Stimulated activated CD4-positive, alpha-beta T cell treated with anti-CD3 and anti-CD28 coated beads, Interleukin-2, amount 100 ng/mL, for 24 hours (primary cell): ENCODE results near the gene PIM3.

Experiments
- DNase-seq, 2 donors: peaks; one replicate each; pipeline ENCODE4 v3.0.0-alpha.2; 2020

Gene PIM3

GRCh38 chr22:49992921-49993648 is 32.5 kb downstream of the PIM3 start:
- DNase-seq: peak; percentile 75 to 80

- DNase-seq: no peak
These were observed 33.2 kb downstream of the PIM3 start for GRCh38 chr22:49993649-49994360.

DNA sequence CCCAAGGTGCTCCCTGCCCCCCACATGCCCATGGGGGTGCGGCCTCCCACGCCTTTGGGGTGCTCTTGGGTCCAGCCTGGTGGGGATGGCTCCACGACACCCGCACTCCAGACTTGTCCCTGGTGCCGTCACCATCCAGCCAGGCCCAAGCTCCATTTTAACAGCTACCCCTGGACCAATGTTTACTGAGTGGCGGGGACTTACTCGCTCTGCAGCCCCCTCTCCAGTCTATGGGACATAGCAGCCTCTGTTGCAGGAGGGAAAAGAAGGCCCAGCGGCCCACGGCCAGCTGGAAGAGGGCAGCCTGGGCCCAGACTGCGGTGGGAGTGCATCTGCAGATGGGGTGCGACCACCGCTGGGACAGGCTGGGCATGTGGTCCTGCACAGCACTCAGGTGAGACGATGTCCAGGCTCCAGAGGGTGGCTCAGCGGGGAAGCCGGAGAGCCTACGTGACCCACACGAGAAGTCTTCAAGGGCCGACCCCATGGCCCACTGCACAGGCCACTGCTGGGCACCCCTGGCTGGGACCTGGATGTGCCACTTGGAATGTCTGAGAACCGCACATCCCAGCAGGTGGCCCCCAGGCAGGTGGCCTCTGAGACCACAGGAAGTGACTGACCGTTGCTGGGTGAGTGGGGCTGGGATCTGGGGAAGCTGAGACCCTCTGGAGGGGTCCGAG is 33.9 kb downstream of the PIM3 start:
- DNase-seq: no peak

- no peak for DNase-seq
These were observed 34.4 kb downstream of the PIM3 start for GRCh38 chr22:49995041-49995360.

DNA sequence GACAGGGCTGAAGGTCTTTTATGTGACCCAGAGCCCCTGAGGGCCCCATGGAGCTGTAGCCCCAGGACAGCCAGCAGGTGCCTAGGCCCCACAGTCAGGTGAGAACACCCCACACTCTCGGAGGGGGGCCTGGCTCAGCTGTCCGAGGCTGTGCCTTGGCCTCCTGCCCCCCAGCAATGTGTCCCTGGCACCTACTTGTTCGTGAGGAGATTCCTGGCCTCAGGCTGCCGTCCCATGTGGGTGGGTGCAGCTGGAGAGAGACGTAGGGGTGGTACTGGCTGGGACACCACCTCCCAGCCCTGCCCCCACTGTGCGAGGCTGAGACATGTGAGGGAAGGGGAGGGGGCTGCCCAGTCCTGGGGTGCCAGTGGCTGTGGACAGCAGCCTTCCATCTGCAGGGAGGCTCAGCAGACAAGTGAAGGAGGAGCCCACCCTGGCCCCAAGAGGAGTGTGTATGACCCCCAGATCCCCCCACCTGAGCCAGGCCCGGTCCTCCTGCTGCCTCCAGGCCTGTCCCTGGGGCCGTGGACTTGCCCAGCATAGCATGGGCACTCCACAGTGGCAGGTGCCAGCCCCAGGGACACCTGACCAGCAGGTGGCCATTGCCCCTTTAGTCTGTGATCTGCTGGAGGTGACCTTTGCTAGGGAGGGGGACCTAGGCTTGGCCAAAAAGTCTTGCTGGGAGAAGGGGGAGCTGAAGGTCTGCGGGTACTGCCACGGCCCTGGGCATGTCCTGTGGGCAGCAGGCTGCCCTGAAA is 35.0 kb downstream of the PIM3 start:
- DNase-seq: peak in 1 of 2 donors; percentile 13

DNA sequence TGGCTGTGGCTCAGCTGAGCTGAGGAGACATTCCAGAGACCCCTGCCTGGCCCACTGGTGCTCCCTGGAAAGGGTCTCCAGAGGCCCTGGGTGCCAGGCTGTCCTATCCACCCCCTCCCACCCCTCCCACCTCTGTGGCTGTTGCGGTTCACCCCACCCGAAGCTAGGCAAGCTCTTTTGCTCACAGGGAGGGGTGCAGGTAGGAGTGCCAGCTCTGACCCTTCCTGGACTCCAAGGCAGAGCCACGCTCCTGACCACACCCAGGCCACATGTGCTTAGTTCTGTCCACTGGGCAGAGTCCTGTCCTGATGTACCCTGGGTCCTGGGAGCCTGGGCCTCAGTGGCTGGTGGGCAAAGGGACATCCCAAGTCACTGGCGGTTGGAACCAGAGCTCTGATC is 35.5 kb downstream of the PIM3 start:
- no peak for DNase-seq

GRCh38 chr22:49996518-49997250 is 36.1 kb downstream of the PIM3 start:
- no peak for DNase-seq

- DNase-seq: no peak
These were observed 36.7 kb downstream of the PIM3 start for GRCh38 chr22:49997251-49997599.

DNA sequence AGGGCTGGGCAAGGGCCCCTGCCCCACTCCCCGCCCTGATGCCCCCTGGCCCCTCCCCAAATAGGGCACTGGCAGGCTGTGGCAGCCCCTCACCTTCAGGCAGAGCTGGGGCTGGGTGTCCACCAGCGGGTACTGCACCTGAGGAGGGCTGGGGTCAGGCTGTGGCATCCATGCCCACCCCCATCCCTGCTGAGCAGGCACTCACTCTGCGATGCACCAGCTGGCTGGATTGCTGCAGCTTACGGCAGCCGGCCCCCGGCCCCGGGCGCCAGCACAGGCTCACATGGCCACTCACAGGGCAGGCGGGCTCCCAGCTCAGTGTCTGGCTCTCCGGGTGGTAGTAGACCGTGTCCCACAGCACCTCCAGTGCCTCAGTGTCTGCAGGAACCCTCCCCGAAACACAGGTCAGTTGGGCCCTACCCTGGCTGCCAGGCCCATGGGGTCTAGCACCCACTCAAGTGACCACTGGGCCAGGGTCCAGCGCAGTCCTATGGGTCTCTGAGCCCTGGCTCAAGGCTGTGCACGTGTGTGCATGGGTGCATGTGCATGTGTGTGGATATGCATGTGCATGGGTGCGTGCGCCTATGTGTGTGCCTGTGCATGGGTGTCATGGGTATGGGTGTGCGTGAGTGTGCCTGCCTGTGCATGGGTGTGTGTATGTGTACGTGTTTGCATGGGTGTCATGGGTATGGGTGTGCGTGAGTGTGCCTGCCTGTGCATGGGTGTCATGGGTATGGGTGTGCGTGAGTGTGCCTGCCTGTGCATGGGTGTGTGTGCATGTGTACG is 37.6 kb downstream of the PIM3 start:
- DNase-seq: no peak

- DNase-seq: no peak
These were observed 38.1 kb downstream of the PIM3 start for GRCh38 chr22:49998718-49999062.

DNA sequence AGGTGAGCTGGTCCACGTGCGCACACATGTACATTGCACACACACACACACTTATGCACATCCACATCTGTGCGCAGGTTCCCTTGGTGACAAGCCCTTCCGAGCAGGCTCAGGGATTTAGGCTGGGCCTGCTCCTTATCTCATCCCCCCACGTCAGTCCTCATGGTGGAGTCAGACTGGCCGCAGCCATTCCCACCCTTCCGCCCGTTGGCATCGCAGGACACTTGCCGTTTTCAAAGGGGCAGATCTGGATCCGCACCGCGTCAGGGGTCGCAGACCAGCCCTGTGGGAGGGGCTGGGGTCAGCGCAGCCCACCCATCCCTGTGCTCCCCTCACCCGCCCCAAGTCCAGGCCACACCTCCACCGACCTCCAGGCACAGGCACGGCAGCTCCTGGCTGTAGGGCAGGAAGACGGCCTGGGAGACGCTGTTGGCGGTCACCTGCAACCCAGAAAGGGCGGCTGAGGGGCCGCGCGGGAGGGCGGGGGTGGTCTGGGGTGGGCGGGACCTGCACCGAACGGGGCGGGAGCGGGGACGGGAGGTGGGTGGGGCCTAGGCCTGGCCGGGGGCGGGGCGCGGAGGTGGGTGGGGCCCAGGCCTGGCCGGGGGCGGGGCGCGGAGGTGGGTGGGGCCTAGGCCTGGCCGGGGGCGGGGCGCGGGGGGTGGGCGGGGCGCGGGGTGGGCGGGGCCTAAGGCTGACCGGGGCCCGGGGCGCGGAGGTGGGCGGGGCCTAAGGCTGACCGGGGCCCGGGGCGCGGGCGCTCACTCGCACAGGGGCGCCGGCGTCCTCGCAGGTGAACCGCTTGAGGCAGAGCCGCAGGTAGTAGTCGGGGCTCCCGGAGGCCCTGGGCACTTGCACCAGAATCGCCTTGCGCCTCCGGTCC is 38.7 kb downstream of the PIM3 start:
- no peak for DNase-seq

DNA sequence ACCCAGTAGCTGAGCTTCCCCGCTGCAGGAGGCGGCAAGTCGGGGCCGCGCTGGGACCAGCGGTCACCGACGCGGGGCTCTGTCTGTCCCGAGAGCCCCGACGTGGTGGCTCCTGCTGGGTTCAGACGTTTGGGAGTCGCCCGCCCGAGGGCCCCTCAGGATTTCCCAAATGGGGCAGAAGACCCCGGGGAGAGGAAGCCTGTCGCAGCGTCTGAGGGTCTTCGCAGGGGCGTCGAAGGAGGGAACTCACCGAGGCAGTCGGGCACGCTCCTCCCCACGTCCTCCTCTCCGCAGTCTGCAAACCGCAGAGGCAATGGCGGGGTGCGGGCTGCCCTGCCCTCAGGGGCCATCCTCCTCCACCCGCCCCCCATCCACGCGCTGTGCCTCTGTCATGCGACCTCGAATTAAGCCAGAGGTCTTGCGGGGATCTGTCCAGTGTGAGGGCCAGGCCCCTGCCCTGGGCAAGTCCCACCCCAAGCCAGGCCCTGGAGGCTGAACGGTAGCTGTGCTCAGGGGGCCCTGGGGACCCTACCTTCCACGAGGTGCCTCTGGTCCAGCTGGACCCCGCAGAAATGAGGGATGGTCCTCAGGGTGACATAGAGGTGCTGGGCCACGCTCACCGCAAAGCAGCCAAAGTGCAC is 39.5 kb downstream of the PIM3 start:
- DNase-seq: no peak

DNA sequence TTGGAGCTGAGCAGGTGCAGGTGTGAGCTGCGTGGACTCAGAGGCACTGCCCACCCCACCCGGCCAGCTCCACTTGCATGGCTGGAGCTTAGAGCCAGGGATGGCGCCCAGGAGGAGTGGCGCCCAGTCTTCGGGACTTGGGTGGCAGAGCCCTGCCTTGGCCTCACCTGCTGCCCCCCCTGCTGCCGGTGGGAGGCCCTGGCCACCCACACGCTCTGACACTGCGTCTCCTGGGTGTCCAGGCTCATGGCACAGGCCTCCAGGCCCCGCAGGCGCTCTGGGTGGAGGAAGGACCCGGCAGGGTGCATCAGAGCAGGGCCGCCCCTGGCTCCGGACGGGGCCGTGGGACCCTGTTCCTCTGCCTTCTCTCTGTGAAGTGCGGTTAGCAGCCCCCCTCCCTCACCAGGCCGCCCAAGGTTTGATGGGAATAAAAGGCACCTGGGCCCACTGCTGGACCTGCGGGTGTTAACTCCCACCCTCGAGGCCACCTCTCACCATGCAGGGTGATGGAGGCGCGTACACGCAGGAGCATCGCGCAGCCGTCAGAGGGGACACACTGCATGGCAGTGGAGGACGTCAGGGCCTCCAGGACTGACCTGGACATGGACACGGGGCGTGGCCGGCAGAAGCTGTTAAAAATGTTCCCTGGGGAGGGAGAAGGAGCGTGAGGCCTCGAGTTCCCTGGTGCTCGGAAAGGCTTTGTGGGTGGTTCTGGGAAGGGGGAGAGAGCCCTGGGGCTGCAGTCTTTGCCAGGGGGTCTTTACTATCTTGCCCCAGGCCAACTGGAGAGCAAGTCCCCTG is 40.2 kb downstream of the PIM3 start:
- no peak for DNase-seq

DNA sequence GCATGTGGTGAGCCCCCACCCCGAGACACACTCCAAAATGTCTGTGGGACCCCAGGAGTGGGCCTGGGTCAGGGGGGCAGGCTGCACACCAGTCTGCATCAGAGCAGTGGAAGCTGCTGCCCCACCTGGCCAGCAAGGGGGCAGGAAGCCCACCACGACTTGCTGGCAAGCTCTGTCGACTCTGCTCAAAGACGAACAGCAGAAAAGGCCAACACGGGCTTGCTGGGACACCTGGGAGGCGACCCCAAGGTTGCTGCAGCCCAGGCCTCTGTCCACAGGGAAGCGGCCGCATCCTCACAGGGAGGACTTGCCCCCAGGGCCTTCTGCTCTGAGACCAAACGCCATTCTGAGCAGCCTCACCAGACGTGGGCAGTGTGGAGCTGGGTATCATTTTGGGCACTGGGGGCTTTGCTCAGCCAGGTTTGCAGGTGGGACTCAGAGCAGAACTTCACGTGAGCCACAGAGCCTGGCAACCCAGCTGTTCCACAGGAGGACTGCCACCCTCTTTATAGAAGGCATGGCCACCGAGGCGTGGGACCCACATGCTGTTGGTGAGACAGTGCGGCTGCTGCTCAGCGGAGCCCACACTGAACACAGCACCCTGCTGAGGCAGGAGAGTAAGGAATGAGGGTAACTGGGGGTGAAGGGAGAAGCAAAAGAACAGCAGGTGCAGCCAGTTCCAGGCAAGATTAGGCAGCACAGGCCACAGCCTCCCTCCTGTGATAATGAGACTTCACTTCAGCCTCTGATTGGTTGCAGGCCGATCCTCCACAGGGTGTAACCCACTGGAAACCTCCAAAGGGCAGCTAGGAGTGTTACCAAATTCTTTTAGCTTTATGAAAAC is 41.0 kb downstream of the PIM3 start:
- no peak for DNase-seq

DNA sequence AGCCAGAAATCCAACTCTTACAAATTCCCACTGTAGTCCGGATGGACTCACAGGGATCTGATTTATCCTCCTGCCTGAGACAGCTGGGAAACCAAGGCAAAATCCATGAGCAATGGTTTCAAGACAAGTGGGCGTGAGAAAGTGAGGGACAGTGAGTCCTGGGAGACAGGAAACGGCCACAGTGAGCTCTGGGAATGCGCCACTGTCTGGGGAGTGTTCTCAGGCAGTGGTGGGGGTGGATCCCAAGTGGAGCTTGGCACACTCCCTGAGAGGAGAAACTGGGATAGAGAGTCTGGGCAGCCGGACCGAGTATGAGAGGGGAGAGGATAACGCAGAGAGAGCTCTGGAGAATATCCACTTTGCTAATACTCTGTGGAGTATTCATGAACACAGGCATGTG is 42.2 kb downstream of the PIM3 start:
- DNase-seq: no peak

DNA sequence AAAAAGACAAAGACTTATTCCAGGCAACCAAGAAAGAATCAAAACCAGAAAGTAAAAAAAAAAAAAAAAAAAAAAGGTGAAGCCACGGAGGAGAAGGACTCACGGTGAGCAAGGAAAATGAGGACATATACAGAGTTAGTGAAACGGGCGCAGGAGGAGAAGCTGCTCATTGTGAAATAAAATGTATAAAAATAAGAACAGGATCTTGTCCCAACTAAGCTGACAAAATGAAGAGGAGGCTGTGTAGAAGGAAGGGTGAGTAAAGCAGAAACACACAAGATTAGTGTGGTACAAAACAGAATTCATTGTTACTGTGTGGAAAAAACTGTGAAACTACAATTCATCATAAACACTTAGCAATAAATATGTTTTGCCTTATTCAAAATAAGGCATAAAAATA is 44.3 kb downstream of the PIM3 start:
- no peak for DNase-seq

- DNase-seq: no peak
These were observed 46.5 kb downstream of the PIM3 start for GRCh38 chr22:50007057-50007511.
